GM23338 (cell line): ENCODE measurements around the gene MYT1. TPM values are rescaled to one million over a fixed set of nuclear protein-coding genes. Genes with fewer than 3 reads are reported as not detected.

ENCODE experiments used
- ATAC-seq: fragments of 200-7000 bp; cut with Tn5 transposase; 3 replicates; pipeline ENCODE4 v1.9.1; 2020
- DNase-seq: peaks from one replicate; pipeline ENCODE4 v3.0.0-alpha.2; 2015; ENCODE audit warnings: low spot score
- H2AFZ ChIP-seq: fragments of 200-600 bp; sonication (generic); 2 replicates; pipeline ENCODE4 v1.8.0; 2016; ENCODE audit warnings: antibody characterized with exemption, mild to moderate bottlenecking, moderate library complexity
- H3F3A ChIP-seq: fragments of 200-600 bp; sonication (generic); replicated peaks from 2 replicates; pipeline ENCODE4 v1.8.0; 2017; ENCODE audit warnings: antibody characterized with exemption, mixed run types, low read depth
- H3K27ac ChIP-seq: fragments of 200-600 bp; sonication (generic); 2 replicates; pipeline ENCODE4 v1.6.1; 2016; ENCODE audit warnings: low read depth
- H3K27me3 ChIP-seq: fragments of 200-600 bp; sonication (generic); 2 replicates; pipeline ENCODE4 v1.8.0; 2016; ENCODE audit warnings: mild to moderate bottlenecking, mixed run types, moderate library complexity; ENCODE audit not compliant: insufficient read depth
- H3K36me3 ChIP-seq: fragments of 200-600 bp; sonication (generic); 2 replicates; pipeline ENCODE4 v1.8.0; 2016; ENCODE audit warnings: mild to moderate bottlenecking; ENCODE audit not compliant: insufficient read depth
- H3K4me1 ChIP-seq: fragments of 200-600 bp; sonication (generic); 2 replicates; pipeline ENCODE4 v1.8.0; 2016; ENCODE audit warnings: mild to moderate bottlenecking, moderate library complexity; ENCODE audit not compliant: insufficient read depth
- H3K4me2 ChIP-seq: fragments of 200-600 bp; sonication (generic); 2 replicates; pipeline ENCODE4 v1.7.1; 2017; ENCODE audit warnings: mixed run types
- H3K4me3 ChIP-seq: fragments of 200-600 bp; sonication (generic); 2 replicates; pipeline ENCODE4 v1.6.1; 2016; ENCODE audit warnings: mixed run types
- H3K79me2 ChIP-seq: fragments of 200-600 bp; sonication (generic); replicated peaks from 2 replicates; pipeline ENCODE4 v1.8.0; 2017; ENCODE audit warnings: mild to moderate bottlenecking; ENCODE audit not compliant: insufficient read depth
- H3K9me2 ChIP-seq: fragments of 200-600 bp; sonication (generic); 2 replicates; pipeline ENCODE4 v1.8.0; 2017; ENCODE audit not compliant: insufficient read depth
- H4K20me1 ChIP-seq: fragments of 200-600 bp; sonication (generic); replicated peaks from 2 replicates; pipeline ENCODE4 v1.8.0; 2017; ENCODE audit warnings: mild to moderate bottlenecking; ENCODE audit not compliant: insufficient read depth
- H3K27ac Mint-ChIP-seq: 2 replicates; pipeline ENCODE4 v1.8.0; 2020; ENCODE audit warnings: inconsistent platforms, mild to moderate bottlenecking, moderate library complexity, mixed read lengths
- H3K27me3 Mint-ChIP-seq: 3 replicates; pipeline ENCODE4 v1.8.0; 2022; ENCODE audit warnings: low read depth, mild to moderate bottlenecking, moderate library complexity, mixed read lengths, inconsistent platforms; ENCODE audit not compliant: insufficient read depth, poor library complexity
- H3K36me3 Mint-ChIP-seq: 3 replicates; pipeline ENCODE4 v1.8.0; 2021; ENCODE audit warnings: low read depth, mild to moderate bottlenecking, inconsistent platforms, moderate library complexity, mixed read lengths
- H3K4me1 Mint-ChIP-seq: 3 replicates; pipeline ENCODE4 v1.8.0; 2020; ENCODE audit warnings: mild to moderate bottlenecking, inconsistent platforms, mixed read lengths
- H3K4me3 Mint-ChIP-seq: 3 replicates; pipeline ENCODE4 v1.8.0; 2021; ENCODE audit warnings: moderate library complexity, mild to moderate bottlenecking, inconsistent platforms, mixed read lengths
- H3K9me3 Mint-ChIP-seq: 3 replicates; pipeline ENCODE4 v1.8.0; 2020; ENCODE audit warnings: moderate library complexity, mild to moderate bottlenecking, inconsistent platforms, mixed read lengths
- CREB1 ChIP-seq: fragments of 250-450 bp; sonication (Bioruptor Pico); IDR thresholded peaks from 2 replicates; pipeline ENCODE4 v1.5.0; 2020; ENCODE audit warnings: low read depth, mild to moderate bottlenecking, moderate library complexity
- EZH2 ChIP-seq: fragments of 200-600 bp; sonication (generic); IDR thresholded peaks from one replicate; pipeline ENCODE4 v1.8.0; 2017; ENCODE audit warnings: antibody characterized with exemption, mild to moderate bottlenecking, low read depth; ENCODE audit not compliant: unreplicated experiment
- EZH2phosphoT487 ChIP-seq: fragments of 200-600 bp; sonication (generic); IDR thresholded peaks from one replicate; pipeline ENCODE4 v1.8.1; 2018; ENCODE audit warnings: antibody characterized with exemption; ENCODE audit not compliant: unreplicated experiment
- JUNB ChIP-seq: IDR thresholded peaks from one replicate; pipeline ENCODE4 v1.6.1; 2016; ENCODE audit warnings: antibody characterized with exemption; ENCODE audit not compliant: unreplicated experiment
- NANOG ChIP-seq: IDR thresholded peaks from 2 replicates; pipeline ENCODE4 v1.6.1; 2016; ENCODE audit warnings: antibody characterized with exemption, borderline replicate concordance
- POLR2AphosphoS5 ChIP-seq: IDR thresholded peaks from 2 replicates; pipeline ENCODE4 v1.6.1; 2016; ENCODE audit warnings: antibody characterized with exemption, low read depth
- STAT1 ChIP-seq: IDR thresholded peaks from one replicate; pipeline ENCODE4 v1.6.1; 2016; ENCODE audit warnings: antibody characterized with exemption; ENCODE audit not compliant: unreplicated experiment
- ZNF114 ChIP-seq: fragments of 250-450 bp; sonication (Bioruptor Pico); IDR thresholded peaks from 2 replicates; pipeline ENCODE4 v1.5.0; 2020; ENCODE audit warnings: mild to moderate bottlenecking, moderate library complexity
- ZNF331 ChIP-seq: fragments of 250-450 bp; sonication (Bioruptor Pico); IDR thresholded peaks from 2 replicates; pipeline ENCODE4 v1.5.0; 2020; ENCODE audit warnings: low read depth, mild to moderate bottlenecking, moderate library complexity
- polyA plus RNA-seq: library from polyadenylated mRNA; unstranded; fragments of >200 nt; fragmentation: Nextera tagmentation; extraction: Ambion mirVana; gene quantifications from 2 replicates; pipeline ENCODE4 v1.2.1, GENCODE V29; 2016
- total RNA-seq: library from RNA; depleted of rRNA; stranded (reverse); fragments of >200 nt; shearing (Covaris generic); gene quantifications from 2 replicates; pipeline ENCODE4 v1.2.3, GENCODE V29; 2014
- TF ChIP-seq, protein P1 (sequence below): fragments of 250-450 bp; sonication (Bioruptor Pico); IDR thresholded peaks from 2 replicates; pipeline ENCODE4 v1.5.0; 2020; ENCODE audit warnings: mild to moderate bottlenecking, moderate library complexity
- TF ChIP-seq, protein P2 (sequence below): IDR thresholded peaks from 2 replicates; pipeline ENCODE4 v1.6.1; 2016; ENCODE audit warnings: antibody characterized with exemption
- TF ChIP-seq, protein P3 (sequence below), 2 experiments: fragments of 200-600 bp in 1 of 2; sonication (generic) in 1 of 2; conservative IDR thresholded peaks; 2 replicates each; pipeline versions ENCODE4 v1.5.1 to v1.6.1; 2016 to 2017; ENCODE audit warnings: antibody characterized with exemption in 2 of 2, low read depth in 2 of 2, mild to moderate bottlenecking in 2 of 2, moderate library complexity in 1 of 2
- TF ChIP-seq, protein P4 (sequence below): IDR thresholded peaks from one replicate; pipeline ENCODE4 v1.6.1; 2018; ENCODE audit warnings: antibody characterized with exemption; ENCODE audit not compliant: unreplicated experiment

Gene MYT1
- total and polyA plus RNA-seq, 2 experiments from 2014 or later: 0.83 to 1.6 TPM

DNA sequence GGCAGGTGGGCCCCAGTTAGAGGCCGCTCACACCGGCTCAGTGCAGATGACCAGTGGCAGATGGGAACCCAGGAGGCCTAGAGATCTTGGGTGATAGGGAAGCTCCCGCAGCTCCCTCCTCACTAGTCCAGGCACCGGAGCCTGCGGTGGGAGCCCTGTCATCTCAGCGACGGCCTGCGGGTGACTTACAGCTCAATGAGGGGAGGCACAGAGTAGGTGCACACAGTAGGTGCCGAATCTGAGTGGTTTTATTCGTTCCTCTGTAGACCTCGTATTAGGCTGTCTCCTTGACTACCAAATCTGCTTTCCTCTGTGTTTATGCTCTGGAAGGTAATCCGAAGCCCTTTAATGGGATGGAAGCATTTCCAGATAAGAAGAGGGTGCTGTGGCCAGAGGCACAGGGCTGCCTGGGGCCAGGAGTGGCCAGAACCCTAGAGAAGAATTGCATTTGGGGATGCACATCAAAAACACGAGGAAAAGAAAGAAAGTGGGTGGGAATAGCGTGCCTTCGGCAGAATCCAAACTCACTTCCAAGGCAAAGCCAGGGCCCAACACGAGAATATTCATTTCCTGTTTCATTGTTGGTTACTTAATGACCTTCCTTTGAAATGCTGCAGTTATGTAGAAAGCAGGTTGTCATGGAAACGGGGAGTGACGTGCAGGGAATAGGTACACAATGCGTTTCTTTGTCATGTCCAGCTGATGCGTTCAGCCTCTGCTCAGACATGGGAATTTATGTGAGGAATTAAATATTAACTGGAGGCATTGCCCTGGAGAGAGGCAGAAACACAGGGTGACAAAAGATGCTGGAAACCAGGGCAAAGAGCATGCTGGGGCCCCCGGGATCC is 24.7 kb downstream of the MYT1 start:
- peaks cover 9% of the 10 kb centered on the region for H3K36me3 Mint-ChIP-seq
- TF ChIP-seq CREB1 (CRISPR knock-in tag) (peak; percentile 57; the same call in 1 of the 2 replicates), ZNF331 (CRISPR knock-in tag) (no peak), STAT1 (no peak), JUNB (no peak), POLR2AphosphoS5 (no peak), EZH2 (no peak), NANOG (peak; percentile 33; the same call in 1 of the 2 replicates), ZNF114 (CRISPR knock-in tag) (no peak), EZH2phosphoT487 (no peak)
- TF ChIP-seq, protein P1, sequence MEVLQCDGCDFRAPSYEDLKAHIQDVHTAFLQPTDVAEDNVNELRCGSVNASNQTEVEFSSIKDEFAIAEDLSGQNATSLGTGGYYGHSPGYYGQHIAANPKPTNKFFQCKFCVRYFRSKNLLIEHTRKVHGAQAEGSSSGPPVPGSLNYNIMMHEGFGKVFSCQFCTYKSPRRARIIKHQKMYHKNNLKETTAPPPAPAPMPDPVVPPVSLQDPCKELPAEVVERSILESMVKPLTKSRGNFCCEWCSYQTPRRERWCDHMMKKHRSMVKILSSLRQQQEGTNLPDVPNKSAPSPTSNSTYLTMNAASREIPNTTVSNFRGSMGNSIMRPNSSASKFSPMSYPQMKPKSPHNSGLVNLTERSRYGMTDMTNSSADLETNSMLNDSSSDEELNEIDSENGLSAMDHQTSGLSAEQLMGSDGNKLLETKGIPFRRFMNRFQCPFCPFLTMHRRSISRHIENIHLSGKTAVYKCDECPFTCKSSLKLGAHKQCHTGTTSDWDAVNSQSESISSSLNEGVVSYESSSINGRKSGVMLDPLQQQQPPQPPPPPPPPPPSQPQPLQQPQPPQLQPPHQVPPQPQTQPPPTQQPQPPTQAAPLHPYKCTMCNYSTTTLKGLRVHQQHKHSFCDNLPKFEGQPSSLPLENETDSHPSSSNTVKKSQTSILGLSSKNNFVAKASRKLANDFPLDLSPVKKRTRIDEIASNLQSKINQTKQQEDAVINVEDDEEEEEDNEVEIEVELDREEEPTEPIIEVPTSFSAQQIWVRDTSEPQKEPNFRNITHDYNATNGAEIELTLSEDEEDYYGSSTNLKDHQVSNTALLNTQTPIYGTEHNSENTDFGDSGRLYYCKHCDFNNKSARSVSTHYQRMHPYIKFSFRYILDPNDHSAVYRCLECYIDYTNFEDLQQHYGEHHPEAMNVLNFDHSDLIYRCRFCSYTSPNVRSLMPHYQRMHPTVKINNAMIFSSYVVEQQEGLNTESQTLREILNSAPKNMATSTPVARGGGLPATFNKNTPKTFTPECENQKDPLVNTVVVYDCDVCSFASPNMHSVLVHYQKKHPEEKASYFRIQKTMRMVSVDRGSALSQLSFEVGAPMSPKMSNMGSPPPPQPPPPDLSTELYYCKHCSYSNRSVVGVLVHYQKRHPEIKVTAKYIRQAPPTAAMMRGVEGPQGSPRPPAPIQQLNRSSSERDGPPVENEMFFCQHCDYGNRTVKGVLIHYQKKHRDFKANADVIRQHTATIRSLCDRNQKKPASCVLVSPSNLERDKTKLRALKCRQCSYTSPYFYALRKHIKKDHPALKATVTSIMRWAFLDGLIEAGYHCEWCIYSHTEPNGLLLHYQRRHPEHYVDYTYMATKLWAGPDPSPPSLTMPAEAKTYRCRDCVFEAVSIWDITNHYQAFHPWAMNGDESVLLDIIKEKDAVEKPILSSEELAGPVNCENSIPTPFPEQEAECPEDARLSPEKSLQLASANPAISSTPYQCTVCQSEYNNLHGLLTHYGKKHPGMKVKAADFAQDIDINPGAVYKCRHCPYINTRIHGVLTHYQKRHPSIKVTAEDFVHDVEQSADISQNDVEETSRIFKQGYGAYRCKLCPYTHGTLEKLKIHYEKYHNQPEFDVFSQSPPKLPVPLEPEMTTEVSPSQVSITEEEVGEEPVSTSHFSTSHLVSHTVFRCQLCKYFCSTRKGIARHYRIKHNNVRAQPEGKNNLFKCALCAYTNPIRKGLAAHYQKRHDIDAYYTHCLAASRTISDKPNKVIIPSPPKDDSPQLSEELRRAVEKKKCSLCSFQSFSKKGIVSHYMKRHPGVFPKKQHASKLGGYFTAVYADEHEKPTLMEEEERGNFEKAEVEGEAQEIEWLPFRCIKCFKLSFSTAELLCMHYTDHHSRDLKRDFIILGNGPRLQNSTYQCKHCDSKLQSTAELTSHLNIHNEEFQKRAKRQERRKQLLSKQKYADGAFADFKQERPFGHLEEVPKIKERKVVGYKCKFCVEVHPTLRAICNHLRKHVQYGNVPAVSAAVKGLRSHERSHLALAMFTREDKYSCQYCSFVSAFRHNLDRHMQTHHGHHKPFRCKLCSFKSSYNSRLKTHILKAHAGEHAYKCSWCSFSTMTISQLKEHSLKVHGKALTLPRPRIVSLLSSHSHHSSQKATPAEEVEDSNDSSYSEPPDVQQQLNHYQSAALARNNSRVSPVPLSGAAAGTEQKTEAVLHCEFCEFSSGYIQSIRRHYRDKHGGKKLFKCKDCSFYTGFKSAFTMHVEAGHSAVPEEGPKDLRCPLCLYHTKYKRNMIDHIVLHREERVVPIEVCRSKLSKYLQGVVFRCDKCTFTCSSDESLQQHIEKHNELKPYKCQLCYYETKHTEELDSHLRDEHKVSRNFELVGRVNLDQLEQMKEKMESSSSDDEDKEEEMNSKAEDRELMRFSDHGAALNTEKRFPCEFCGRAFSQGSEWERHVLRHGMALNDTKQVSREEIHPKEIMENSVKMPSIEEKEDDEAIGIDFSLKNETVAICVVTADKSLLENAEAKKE (CRISPR knock-in tag): no peak
- TF ChIP-seq, protein P2, sequence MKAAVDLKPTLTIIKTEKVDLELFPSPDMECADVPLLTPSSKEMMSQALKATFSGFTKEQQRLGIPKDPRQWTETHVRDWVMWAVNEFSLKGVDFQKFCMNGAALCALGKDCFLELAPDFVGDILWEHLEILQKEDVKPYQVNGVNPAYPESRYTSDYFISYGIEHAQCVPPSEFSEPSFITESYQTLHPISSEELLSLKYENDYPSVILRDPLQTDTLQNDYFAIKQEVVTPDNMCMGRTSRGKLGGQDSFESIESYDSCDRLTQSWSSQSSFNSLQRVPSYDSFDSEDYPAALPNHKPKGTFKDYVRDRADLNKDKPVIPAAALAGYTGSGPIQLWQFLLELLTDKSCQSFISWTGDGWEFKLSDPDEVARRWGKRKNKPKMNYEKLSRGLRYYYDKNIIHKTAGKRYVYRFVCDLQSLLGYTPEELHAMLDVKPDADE: no peak
- TF ChIP-seq, protein P3, sequence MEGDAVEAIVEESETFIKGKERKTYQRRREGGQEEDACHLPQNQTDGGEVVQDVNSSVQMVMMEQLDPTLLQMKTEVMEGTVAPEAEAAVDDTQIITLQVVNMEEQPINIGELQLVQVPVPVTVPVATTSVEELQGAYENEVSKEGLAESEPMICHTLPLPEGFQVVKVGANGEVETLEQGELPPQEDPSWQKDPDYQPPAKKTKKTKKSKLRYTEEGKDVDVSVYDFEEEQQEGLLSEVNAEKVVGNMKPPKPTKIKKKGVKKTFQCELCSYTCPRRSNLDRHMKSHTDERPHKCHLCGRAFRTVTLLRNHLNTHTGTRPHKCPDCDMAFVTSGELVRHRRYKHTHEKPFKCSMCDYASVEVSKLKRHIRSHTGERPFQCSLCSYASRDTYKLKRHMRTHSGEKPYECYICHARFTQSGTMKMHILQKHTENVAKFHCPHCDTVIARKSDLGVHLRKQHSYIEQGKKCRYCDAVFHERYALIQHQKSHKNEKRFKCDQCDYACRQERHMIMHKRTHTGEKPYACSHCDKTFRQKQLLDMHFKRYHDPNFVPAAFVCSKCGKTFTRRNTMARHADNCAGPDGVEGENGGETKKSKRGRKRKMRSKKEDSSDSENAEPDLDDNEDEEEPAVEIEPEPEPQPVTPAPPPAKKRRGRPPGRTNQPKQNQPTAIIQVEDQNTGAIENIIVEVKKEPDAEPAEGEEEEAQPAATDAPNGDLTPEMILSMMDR (conservative IDR thresholded peaks at IDR 0.05; ENCODE audit: low read depth in 2 of 2): 0 out of 4 replicates have a peak, but pooled peaks of 1 of the 2 experiments have one; percentile 9
- TF ChIP-seq, protein P4, sequence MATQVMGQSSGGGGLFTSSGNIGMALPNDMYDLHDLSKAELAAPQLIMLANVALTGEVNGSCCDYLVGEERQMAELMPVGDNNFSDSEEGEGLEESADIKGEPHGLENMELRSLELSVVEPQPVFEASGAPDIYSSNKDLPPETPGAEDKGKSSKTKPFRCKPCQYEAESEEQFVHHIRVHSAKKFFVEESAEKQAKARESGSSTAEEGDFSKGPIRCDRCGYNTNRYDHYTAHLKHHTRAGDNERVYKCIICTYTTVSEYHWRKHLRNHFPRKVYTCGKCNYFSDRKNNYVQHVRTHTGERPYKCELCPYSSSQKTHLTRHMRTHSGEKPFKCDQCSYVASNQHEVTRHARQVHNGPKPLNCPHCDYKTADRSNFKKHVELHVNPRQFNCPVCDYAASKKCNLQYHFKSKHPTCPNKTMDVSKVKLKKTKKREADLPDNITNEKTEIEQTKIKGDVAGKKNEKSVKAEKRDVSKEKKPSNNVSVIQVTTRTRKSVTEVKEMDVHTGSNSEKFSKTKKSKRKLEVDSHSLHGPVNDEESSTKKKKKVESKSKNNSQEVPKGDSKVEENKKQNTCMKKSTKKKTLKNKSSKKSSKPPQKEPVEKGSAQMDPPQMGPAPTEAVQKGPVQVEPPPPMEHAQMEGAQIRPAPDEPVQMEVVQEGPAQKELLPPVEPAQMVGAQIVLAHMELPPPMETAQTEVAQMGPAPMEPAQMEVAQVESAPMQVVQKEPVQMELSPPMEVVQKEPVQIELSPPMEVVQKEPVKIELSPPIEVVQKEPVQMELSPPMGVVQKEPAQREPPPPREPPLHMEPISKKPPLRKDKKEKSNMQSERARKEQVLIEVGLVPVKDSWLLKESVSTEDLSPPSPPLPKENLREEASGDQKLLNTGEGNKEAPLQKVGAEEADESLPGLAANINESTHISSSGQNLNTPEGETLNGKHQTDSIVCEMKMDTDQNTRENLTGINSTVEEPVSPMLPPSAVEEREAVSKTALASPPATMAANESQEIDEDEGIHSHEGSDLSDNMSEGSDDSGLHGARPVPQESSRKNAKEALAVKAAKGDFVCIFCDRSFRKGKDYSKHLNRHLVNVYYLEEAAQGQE: no peak
- ATAC-seq: peak; percentile 48
- peaks cover 21% of the 10 kb centered on the region for H3F3A ChIP-seq
- H3K4me2 ChIP-seq: peak overlapping the region; percentile 72
- no peaks in the 10 kb centered on the region for H3K79me2 ChIP-seq
- peaks cover 39% of the 10 kb centered on the region for H3K4me1 ChIP-seq
- H3K27ac Mint-ChIP-seq: peak overlapping the region; percentile 82
- H4K20me1 ChIP-seq: no peaks in the 10 kb centered on the region
- H3K9me2 ChIP-seq: peaks cover 3% of the 10 kb centered on the region; the same call in 1 of the 2 replicates
- H3K36me3 ChIP-seq: no peaks in the 10 kb centered on the region
- H3K27ac ChIP-seq: peak overlapping the region; percentile 77
- no peak overlapping the region for H2AFZ ChIP-seq
- H3K27me3 Mint-ChIP-seq: peaks cover 26% of the 10 kb centered on the region
- H3K9me3 Mint-ChIP-seq: peaks cover 30% of the 10 kb centered on the region
- peak overlapping the region; percentile 44 for H3K4me3 ChIP-seq
- peaks cover 45% of the 10 kb centered on the region for H3K4me1 Mint-ChIP-seq
- no peaks in the 10 kb centered on the region for H3K27me3 ChIP-seq
- peak overlapping the region; percentile 16 for H3K4me3 Mint-ChIP-seq
- DNase-seq: peak; percentile 96
